ES-I3 (cell line): ENCODE measurements around the gene SAP25.
"Not testable (repeated sequence)": the region's sequence is repeated elsewhere in the genome, so short reads cannot be mapped to it uniquely, and the experiment has no call there.

Experiments
- H3K36me3 ChIP-seq: 2 replicates; pipeline ENCODE4 v1.6.1; 2013; ENCODE audit warnings: mild to moderate bottlenecking, low read length, control low read depth, moderate library complexity; ENCODE audit not compliant: insufficient read depth
- H3K4me1 ChIP-seq: 2 replicates; pipeline ENCODE4 v1.6.1; 2013; ENCODE audit warnings: mild to moderate bottlenecking, control low read depth, low read length; ENCODE audit not compliant: insufficient read depth
- H3K9ac ChIP-seq: 2 replicates; pipeline ENCODE4 v1.6.1; 2013; ENCODE audit warnings: low read depth, mild to moderate bottlenecking, low read length, moderate library complexity
- H3K9me3 ChIP-seq: 2 replicates; pipeline ENCODE4 v1.6.1; 2013; ENCODE audit warnings: mild to moderate bottlenecking, low read length, moderate library complexity; ENCODE audit not compliant: control insufficient read depth, insufficient read depth

The SAP25 gene

DNA sequence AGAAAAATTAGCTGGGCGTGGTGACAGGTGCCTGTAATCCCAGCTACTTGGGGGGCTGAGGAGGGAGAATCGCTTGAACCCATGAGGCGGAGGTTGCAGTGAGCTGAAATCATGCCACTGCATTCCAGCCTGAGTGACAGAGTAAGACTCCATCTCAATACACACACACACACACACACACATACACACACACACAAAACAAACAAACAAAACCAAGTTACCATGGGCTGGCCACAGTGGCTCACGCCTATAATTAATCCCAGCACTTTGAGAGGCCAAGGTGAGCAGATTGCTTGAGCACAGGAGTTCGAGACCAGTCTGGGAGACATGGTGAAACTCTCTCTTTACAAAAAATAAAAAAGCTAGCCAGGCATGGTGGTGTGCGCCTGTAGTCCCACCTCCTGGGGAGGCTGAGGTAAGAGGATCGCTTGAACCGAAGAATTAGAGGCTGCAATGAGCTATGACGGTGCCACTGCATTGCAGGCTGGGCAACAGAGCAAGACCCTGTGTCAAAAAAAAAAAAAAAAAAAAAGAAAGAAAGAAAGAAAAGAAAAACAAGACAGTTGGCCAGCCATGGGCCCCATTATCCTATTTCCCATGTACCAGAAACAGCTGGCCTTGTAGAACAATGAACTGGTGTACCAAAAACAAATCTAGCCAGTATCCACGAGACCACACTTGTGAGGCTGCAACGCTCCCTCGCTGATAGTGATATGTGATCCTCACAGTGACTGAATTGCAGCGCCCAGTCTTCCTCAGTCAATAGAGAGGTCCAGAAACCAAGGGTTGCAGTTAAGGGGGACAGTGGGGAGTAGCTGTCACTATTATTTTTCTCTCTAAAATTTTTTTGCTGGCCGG, 41.3 kb downstream of the SAP25 start:
- H3K4me1 ChIP-seq: no peaks in the 10 kb centered on the region
- H3K9me3 ChIP-seq: no peaks in the 10 kb centered on the region
- no peaks in the 10 kb centered on the region for H3K36me3 ChIP-seq

DNA sequence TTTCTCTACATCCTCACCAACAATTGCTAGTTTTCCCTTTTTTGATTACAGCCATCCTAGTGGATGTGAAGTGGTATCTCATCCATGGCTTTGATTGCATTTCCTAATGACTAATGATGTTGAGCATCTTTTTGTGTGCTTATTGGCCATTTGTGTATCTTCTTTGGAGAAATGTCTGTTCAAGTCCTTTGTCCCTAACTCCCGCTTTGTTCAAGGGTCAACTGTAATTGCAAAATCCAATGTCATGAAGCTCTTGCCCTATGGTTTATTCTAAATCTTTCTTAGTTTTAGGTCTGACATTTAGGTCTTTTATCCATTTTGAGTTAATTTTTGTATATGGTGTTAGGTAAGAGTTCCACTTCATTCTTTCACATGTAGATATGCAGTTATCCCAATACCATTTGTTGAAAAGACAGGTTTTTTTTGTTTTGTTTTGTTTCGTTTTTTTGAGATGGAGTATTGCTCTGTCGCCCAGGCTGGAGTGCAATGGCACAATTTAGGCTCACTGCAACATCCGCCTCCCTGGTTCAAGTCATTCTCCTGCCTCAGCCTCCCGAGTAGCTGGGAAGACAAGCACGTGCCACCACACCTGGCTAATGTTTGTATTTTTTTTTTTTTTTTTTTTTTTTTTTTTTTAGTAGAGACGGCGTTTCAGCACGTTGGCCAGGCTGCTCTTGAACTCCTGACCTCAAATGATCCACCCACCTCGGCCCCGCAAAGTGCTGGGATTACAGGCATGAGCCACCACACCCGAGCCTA, 45.4 kb downstream of the SAP25 start:
- H3K36me3 ChIP-seq, H3K9me3 ChIP-seq, H3K4me1 ChIP-seq, H3K9ac ChIP-seq: not testable (repeated sequence)

More for the DNA sequence above, 41.3 kb downstream of the SAP25 start:
- H3K9ac ChIP-seq: no peak overlapping the region

DNA sequence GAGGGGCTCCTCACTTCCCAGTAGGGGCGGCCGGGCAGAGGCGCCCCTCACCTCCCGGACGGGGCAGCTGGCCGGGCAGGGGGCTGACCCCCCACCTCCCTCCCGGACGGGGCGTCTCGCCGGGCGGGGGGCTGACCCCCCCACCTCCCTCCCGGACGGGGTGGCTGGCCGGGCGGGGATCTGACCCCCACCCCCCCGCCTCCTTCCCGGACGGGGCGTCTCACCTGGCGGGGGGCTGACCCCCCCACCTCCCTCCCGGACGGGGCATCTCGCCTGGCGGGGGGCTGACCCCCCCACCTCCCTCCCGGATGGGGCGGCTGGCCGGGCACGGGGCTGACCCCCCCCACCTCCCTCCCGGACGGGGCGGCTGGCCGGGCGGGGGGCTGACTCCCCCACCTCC, 50.5 kb downstream of the SAP25 start:
- H3K9me3 ChIP-seq, H3K4me1 ChIP-seq, H3K36me3 ChIP-seq, H3K9ac ChIP-seq: not testable (repeated sequence)
